Measurements from ENCODE around the gene RPL41.
A peak's percentile ranks its signal among the peaks of the same experiment; 100 is the strongest.

- TF ChIP-seq GABPA (IDR thresholded peaks at IDR 0.05; ENCODE audit: low read depth): no peak
- TF ChIP-seq CTCF (IDR thresholded peaks at IDR 0.05; ENCODE audit: insufficient read depth, low read length): peak; percentile 45
- no peak for TF ChIP-seq POLR2AphosphoS5 (IDR thresholded peaks at IDR 0.05; ENCODE audit: low read depth)
- no peak for TF ChIP-seq REST (IDR thresholded peaks at IDR 0.05; ENCODE audit: insufficient replicate concordance, low read depth)
Measured at GRCh38 chr12:56084958-56085543, 31.4 kb upstream of the RPL41 start.
